Measurements from ENCODE around the gene CADM1. TPM values are rescaled to one million over a fixed set of nuclear protein-coding genes. Genes with fewer than 3 reads are reported as not detected.

CADM1 gene
- polyA plus RNA-seq, 1 donor (not counting 4 experiments of a cell fraction or from before 2014, with no cell fraction given): 9.5 TPM

DNA sequence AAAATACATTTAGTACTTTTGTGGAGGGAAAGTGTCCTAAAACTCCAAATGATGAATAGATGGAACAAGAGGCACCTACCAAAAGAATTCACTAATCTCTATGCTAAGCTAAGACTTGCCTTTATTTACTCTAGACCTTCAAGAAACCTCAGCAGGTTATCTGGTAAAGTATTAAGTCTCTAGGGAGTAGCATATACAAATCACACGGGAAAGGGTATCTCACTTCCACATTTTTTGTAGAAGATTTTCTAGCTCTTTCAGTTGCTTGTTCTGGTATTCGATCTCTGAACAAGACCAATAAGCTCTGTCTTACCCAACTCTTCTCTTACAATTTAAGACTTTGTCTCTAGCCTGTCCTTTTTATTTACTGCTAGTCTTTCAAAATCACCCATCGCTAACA, 18.1 kb upstream of the CADM1 start:
- Histone ChIP-seq H3K79me2 (ENCODE audit: control insufficient read depth, insufficient read depth, low read length) (no peaks in the 10 kb centered on the region), H3K4me1 (ENCODE audit: control insufficient read depth, extremely low read depth, insufficient read depth, low read length) (no peaks in the 10 kb centered on the region), H3K9me3 (ENCODE audit: control insufficient read depth, low read depth, low read length) (no peaks in the 10 kb centered on the region), H3K9me1 (ENCODE audit: control insufficient read depth, extremely low read depth, insufficient read depth, low read length) (no peaks in the 10 kb centered on the region), H3K4me2 (ENCODE audit: control insufficient read depth, extremely low read depth, insufficient read depth, low read depth, low read length) (no peak overlapping the region), H3K4me3 (ENCODE audit: control insufficient read depth in 2 of 3, extremely low read depth in 1 of 3, insufficient read depth in 2 of 3, low read depth in 1 of 3, low read length in 3 of 3) (no peak overlapping the region), H2AFZ (ENCODE audit: control insufficient read depth, low read length) (no peak overlapping the region), H3K27ac (ENCODE audit: control insufficient read depth, insufficient read depth, low read length) (no peak overlapping the region), H4K20me1 (ENCODE audit: control insufficient read depth, extremely low read depth, insufficient read depth, low read length) (no peaks in the 10 kb centered on the region), H3K9ac (ENCODE audit: control insufficient read depth, extremely low read depth, insufficient read depth, low read length) (no peak overlapping the region), H3K36me3 (ENCODE audit: control insufficient read depth in 2 of 2, extremely low read depth in 1 of 2, insufficient read depth in 2 of 2, low read length in 2 of 2) (no peaks in the 10 kb centered on the region), H3K27me3 (ENCODE audit: control insufficient read depth, extremely low read depth, insufficient read depth, low read length) (no peaks in the 10 kb centered on the region)
- TF ChIP-seq, protein P1, sequence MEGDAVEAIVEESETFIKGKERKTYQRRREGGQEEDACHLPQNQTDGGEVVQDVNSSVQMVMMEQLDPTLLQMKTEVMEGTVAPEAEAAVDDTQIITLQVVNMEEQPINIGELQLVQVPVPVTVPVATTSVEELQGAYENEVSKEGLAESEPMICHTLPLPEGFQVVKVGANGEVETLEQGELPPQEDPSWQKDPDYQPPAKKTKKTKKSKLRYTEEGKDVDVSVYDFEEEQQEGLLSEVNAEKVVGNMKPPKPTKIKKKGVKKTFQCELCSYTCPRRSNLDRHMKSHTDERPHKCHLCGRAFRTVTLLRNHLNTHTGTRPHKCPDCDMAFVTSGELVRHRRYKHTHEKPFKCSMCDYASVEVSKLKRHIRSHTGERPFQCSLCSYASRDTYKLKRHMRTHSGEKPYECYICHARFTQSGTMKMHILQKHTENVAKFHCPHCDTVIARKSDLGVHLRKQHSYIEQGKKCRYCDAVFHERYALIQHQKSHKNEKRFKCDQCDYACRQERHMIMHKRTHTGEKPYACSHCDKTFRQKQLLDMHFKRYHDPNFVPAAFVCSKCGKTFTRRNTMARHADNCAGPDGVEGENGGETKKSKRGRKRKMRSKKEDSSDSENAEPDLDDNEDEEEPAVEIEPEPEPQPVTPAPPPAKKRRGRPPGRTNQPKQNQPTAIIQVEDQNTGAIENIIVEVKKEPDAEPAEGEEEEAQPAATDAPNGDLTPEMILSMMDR (optimal IDR thresholded peaks at IDR 0.05 in 1 of 3, IDR thresholded peaks at IDR 0.05 in 1 of 3, conservative IDR thresholded peaks at IDR 0.05 in 1 of 3; ENCODE audit: extremely low read depth in 1 of 3, insufficient read depth in 2 of 3, low read length in 3 of 3): no peak
- no peak for TF ChIP-seq EZH2 (IDR thresholded peaks at IDR 0.05; ENCODE audit: low read length)
- DNase-seq (ENCODE audit: low read depth, low spot score) (no peak), FAIRE-seq (no peak)
- dilution Hi-C loops (cut with MboI; ENCODE audit: extremely low pct_ligation_motif_present, low sequenced_read_pairs): no loop called here

DNA sequence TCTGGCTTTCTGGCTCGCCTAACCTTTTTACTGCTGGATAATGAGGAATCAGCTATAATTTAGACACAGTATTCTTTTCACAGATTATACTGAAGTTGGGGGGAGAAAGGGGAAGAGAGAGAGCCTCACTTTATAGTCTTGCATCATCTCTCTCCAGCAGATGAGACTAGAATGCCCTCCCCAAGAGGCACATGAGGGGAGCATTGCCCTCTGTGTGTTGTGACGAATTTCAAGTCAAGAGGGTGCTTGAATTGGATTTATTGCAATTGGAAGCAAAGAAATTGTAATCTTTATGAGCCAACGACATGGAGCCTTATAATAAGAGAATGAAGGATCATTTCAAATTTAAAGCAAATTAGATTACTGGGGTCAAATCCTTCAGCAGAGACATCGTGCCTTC, 17.6 kb upstream of the CADM1 start:
- H3K79me2 ChIP-seq (ENCODE audit: control insufficient read depth, insufficient read depth, low read length): no peaks in the 10 kb centered on the region
- H3K4me3 ChIP-seq (ENCODE audit: control insufficient read depth in 2 of 3, extremely low read depth in 1 of 3, insufficient read depth in 2 of 3, low read depth in 1 of 3, low read length in 3 of 3): no peak overlapping the region
- no peaks in the 10 kb centered on the region for H4K20me1 ChIP-seq (ENCODE audit: control insufficient read depth, extremely low read depth, insufficient read depth, low read length)
- H3K9ac ChIP-seq (ENCODE audit: control insufficient read depth, extremely low read depth, insufficient read depth, low read length): no peak overlapping the region
- H3K4me1 ChIP-seq (ENCODE audit: control insufficient read depth, extremely low read depth, insufficient read depth, low read length): no peaks in the 10 kb centered on the region
- H3K36me3 ChIP-seq (ENCODE audit: control insufficient read depth in 2 of 2, extremely low read depth in 1 of 2, insufficient read depth in 2 of 2, low read length in 2 of 2): no peaks in the 10 kb centered on the region
- no peak overlapping the region for H3K4me2 ChIP-seq (ENCODE audit: control insufficient read depth, extremely low read depth, insufficient read depth, low read depth, low read length)
- no peak overlapping the region for H2AFZ ChIP-seq (ENCODE audit: control insufficient read depth, low read length)
- TF ChIP-seq, protein P1 (optimal IDR thresholded peaks at IDR 0.05 in 1 of 3, IDR thresholded peaks at IDR 0.05 in 1 of 3, conservative IDR thresholded peaks at IDR 0.05 in 1 of 3; ENCODE audit: extremely low read depth in 1 of 3, insufficient read depth in 2 of 3, low read length in 3 of 3): no peak
- no peak for TF ChIP-seq EZH2 (IDR thresholded peaks at IDR 0.05; ENCODE audit: low read length)
- DNase-seq (ENCODE audit: low read depth, low spot score): no peak
- dilution Hi-C loops (cut with MboI; ENCODE audit: extremely low pct_ligation_motif_present, low sequenced_read_pairs): no loop called here
- no peaks in the 10 kb centered on the region for H3K9me3 ChIP-seq (ENCODE audit: control insufficient read depth, low read depth, low read length)
- no peaks in the 10 kb centered on the region for H3K9me1 ChIP-seq (ENCODE audit: control insufficient read depth, extremely low read depth, insufficient read depth, low read length)
- no peaks in the 10 kb centered on the region for H3K27me3 ChIP-seq (ENCODE audit: control insufficient read depth, extremely low read depth, insufficient read depth, low read length)
- no peak overlapping the region for H3K27ac ChIP-seq (ENCODE audit: control insufficient read depth, insufficient read depth, low read length)
- no peak for FAIRE-seq

All from keratinocyte (primary cell).